HG03460 (cell line): ENCODE measurements around the gene GTPBP1.

Experiments
- ATAC-seq: cut with Tn5 transposase; IDR thresholded peaks from one replicate; pipeline ENCODE4 v1.9.1; 2021; ENCODE audit not compliant: unreplicated experiment

The GTPBP1 gene

DNA sequence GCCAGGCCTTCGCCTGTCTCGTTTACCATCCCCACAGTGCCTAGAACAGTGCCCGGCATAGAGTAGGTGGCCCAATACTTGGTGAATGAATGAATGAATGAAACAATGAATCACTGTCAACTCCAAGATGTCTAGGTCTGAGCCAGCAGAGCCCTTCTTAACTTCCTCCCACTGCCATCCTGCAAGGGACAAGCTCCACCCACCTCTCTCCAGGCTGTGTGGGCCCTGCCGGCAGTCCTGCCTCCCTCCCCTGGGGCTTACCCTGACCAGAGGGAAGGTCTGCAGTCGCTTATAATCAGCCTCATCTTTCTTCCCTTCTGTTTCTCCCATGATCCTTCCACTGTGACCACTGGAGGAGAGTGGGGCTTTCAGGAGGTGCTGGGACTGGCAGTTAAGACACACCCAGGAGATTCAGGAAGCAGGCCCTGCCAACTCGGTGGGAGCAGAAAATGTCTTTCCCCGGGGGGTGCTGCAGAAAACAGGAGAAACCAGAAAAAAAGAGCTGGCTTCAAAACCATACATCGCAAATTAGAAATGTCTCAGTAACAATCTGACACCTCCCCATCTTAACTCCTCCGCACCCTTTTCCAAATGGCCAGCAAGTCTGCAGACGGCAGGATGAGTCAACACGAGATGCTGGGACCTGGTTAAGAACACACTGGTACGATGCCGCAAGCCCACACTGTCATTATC lies 76.8 kb downstream of the GTPBP1 start:
- no peak for ATAC-seq
